H9 (cell line): Measurements from ENCODE around the gene PITPNB. TPM values are rescaled to one million over a fixed set of nuclear protein-coding genes. Genes with fewer than 3 reads are reported as not detected.

Experiments used
- DNase-seq: peaks from one replicate; pipeline ENCODE4 v3.0.0-alpha.2; 2017
- H2AFZ ChIP-seq: one replicate; pipeline ENCODE4 v1.6.1; 2013; ENCODE audit warnings: mild to moderate bottlenecking, low read length, control low read depth, moderate library complexity
- H2AK5ac ChIP-seq: 2 replicates; pipeline ENCODE4 v1.6.1; 2013; ENCODE audit warnings: low read length, control low read depth, mixed read lengths; ENCODE audit not compliant: insufficient read length
- H2BK120ac ChIP-seq: one replicate; pipeline ENCODE4 v1.6.1; 2013; ENCODE audit warnings: low read depth, mild to moderate bottlenecking, low read length, control low read depth, inconsistent platforms; ENCODE audit not compliant: poor library complexity, severe bottlenecking
- H2BK12ac ChIP-seq: 2 replicates; pipeline ENCODE4 v1.6.1; 2013; ENCODE audit warnings: low read length, control low read depth, mixed read lengths, low read depth; ENCODE audit not compliant: insufficient read length
- H2BK15ac ChIP-seq: 2 replicates; pipeline ENCODE4 v1.6.1; 2013; ENCODE audit warnings: low read depth, low read length, control low read depth
- H2BK20ac ChIP-seq: one replicate; pipeline ENCODE4 v1.6.1; 2013; ENCODE audit warnings: low read depth, mild to moderate bottlenecking, low read length, control low read depth, inconsistent platforms; ENCODE audit not compliant: poor library complexity, severe bottlenecking
- H2BK5ac ChIP-seq: 2 replicates; pipeline ENCODE4 v1.6.1; 2013; ENCODE audit warnings: low read length, control low read depth, mixed read lengths; ENCODE audit not compliant: insufficient read length
- H3K14ac ChIP-seq: 2 replicates; pipeline ENCODE4 v1.6.1; 2013; ENCODE audit warnings: low read length, control low read depth; ENCODE audit not compliant: insufficient read depth
- H3K18ac ChIP-seq: 2 replicates; pipeline ENCODE4 v1.6.1; 2013; ENCODE audit warnings: low read depth, mild to moderate bottlenecking, mixed read lengths, low read length, control low read depth; ENCODE audit not compliant: insufficient read length
- H3K23ac ChIP-seq: 2 replicates; pipeline ENCODE4 v1.6.1; 2013; ENCODE audit warnings: low read length, control low read depth, mixed read lengths, low read depth; ENCODE audit not compliant: insufficient read length
- H3K23me2 ChIP-seq: 2 replicates; pipeline ENCODE4 v1.6.1; 2013; ENCODE audit warnings: low read depth, mild to moderate bottlenecking, mixed read lengths, low read length, control low read depth; ENCODE audit not compliant: insufficient read length, poor library complexity, severe bottlenecking
- H3K27ac ChIP-seq: 2 replicates; pipeline ENCODE4 v1.5.1; 2013; ENCODE audit warnings: low read length, control low read depth, mixed read lengths, low read depth; ENCODE audit not compliant: insufficient read length
- H3K27me3 ChIP-seq: 2 replicates; pipeline ENCODE4 v1.6.1; 2013; ENCODE audit warnings: low read length, control low read depth, inconsistent platforms; ENCODE audit not compliant: insufficient read depth
- H3K4ac ChIP-seq: 2 replicates; pipeline ENCODE4 v1.6.1; 2013; ENCODE audit warnings: low read depth, mild to moderate bottlenecking, control low read depth, inconsistent platforms, low read length, moderate library complexity
- H3K4me1 ChIP-seq: 2 replicates; pipeline ENCODE4 v1.6.1; 2013; ENCODE audit warnings: low read length, control low read depth, inconsistent platforms; ENCODE audit not compliant: insufficient read depth
- H3K4me2 ChIP-seq: 2 replicates; pipeline ENCODE4 v1.6.1; 2013; ENCODE audit warnings: low read length, control low read depth, mixed read lengths; ENCODE audit not compliant: insufficient read length, insufficient read depth
- H3K56ac ChIP-seq: 2 replicates; pipeline ENCODE4 v1.6.1; 2013; ENCODE audit warnings: low read depth, mild to moderate bottlenecking, mixed read lengths, low read length, control low read depth; ENCODE audit not compliant: insufficient read length
- H3K79me1 ChIP-seq: 2 replicates; pipeline ENCODE4 v1.6.1; 2013; ENCODE audit warnings: low read depth, mild to moderate bottlenecking, moderate library complexity, low read length, control low read depth, inconsistent platforms; ENCODE audit not compliant: insufficient read depth, poor library complexity, severe bottlenecking
- H3K79me2 ChIP-seq: 2 replicates; pipeline ENCODE4 v1.6.1; 2013; ENCODE audit warnings: low read length, control low read depth, inconsistent platforms; ENCODE audit not compliant: insufficient read depth
- H3K9ac ChIP-seq: 2 replicates; pipeline ENCODE4 v1.6.1; 2013; ENCODE audit warnings: low read length, control low read depth, mixed read lengths; ENCODE audit not compliant: insufficient read length; ENCODE audit errors: extremely low read depth
- H3K9me3 ChIP-seq: one replicate; pipeline ENCODE4 v1.6.1; 2013; ENCODE audit warnings: low read depth, low read length, inconsistent platforms; ENCODE audit not compliant: control insufficient read depth
- H3T11ph ChIP-seq: one replicate; pipeline ENCODE4 v1.6.1; 2013; ENCODE audit warnings: mild to moderate bottlenecking, low read length, control low read depth, inconsistent platforms
- H4K20me1 ChIP-seq: one replicate; pipeline ENCODE4 v1.6.1; 2013; ENCODE audit not compliant: control insufficient read depth, insufficient read length, insufficient read depth
- H4K5ac ChIP-seq: 2 replicates; pipeline ENCODE4 v1.6.1; 2013; ENCODE audit warnings: low read depth, mild to moderate bottlenecking, mixed read lengths, low read length, control low read depth; ENCODE audit not compliant: insufficient read length
- H4K8ac ChIP-seq: replicated peaks from 2 replicates; pipeline ENCODE4 v1.6.1; 2013; ENCODE audit warnings: low read length, control low read depth, mixed read lengths, low read depth; ENCODE audit not compliant: insufficient read length
- H4K91ac ChIP-seq: 2 replicates; pipeline ENCODE4 v1.6.1; 2013; ENCODE audit warnings: low read depth, mild to moderate bottlenecking, moderate library complexity, mixed read lengths, low read length, control low read depth; ENCODE audit not compliant: insufficient read length
- H3K27ac Mint-ChIP-seq, 3 experiments: 2 replicates in 2 of 3; 3 replicates in 1 of 3; pipeline ENCODE4 v1.8.0; 2020 to 2021; ENCODE audit warnings: mixed read lengths in 3 of 3, mild to moderate bottlenecking in 1 of 3, moderate library complexity in 1 of 3
- H3K27me3 Mint-ChIP-seq: 2 replicates; pipeline ENCODE4 v1.8.0; 2021; ENCODE audit warnings: low read depth, mild to moderate bottlenecking, moderate library complexity, mixed read lengths
- H3K36me3 Mint-ChIP-seq, 3 experiments: 2 replicates in 2 of 3; 3 replicates in 1 of 3; pipeline ENCODE4 v1.8.0; 2020 to 2021; ENCODE audit warnings: low read depth in 3 of 3, mixed read lengths in 3 of 3; ENCODE audit not compliant: insufficient read depth in 1 of 3
- H3K4me1 Mint-ChIP-seq, 2 experiments: 2 replicates each; pipeline ENCODE4 v1.8.0; 2020; ENCODE audit warnings: mixed read lengths in 2 of 2
- H3K4me3 Mint-ChIP-seq, 2 experiments: 2 replicates in 1 of 2; 3 replicates in 1 of 2; pipeline ENCODE4 v1.8.0; 2020 to 2021; ENCODE audit warnings: mild to moderate bottlenecking in 2 of 2, mixed read lengths in 2 of 2, moderate library complexity in 1 of 2
- H3K9me3 Mint-ChIP-seq, 2 experiments: 2 replicates in 1 of 2; 3 replicates in 1 of 2; pipeline ENCODE4 v1.8.0; 2020; ENCODE audit warnings: mild to moderate bottlenecking in 2 of 2, mixed read lengths in 2 of 2, moderate library complexity in 1 of 2
- CTCF ChIP-seq: fragments of 200-600 bp; sonication (generic); conservative IDR thresholded peaks from 3 replicates; pipeline ENCODE4 v1.8.0; 2021; ENCODE audit warnings: antibody characterized with exemption, mild to moderate bottlenecking
- WGBS: extraction: QIAGEN DNeasy Blood & Tissue Kit; methylation state at CpG from one replicate; pipeline ENCODE4 v1.1.7; 2013; ENCODE audit warnings: missing lambda C conversion rate, low lambda C conversion rate, mixed read lengths; ENCODE audit not compliant: insufficient read length; ENCODE audit errors: extremely low coverage; 5-methylcytosine and 5-hydroxymethylcytosine counted together
- total RNA-seq: library from RNA; stranded (reverse); gene quantifications from 2 replicates; pipeline ENCODE4 v1.2.1, GENCODE V29; 2021

PITPNB gene
- total RNA-seq, 1 experiment from 2014 or later = 106 TPM

- Histone ChIP-seq H2BK12ac (no peak overlapping the region), H3K23me2 (no peaks in the 10 kb centered on the region), H3K4me2 (no peak overlapping the region), H3K9me3 (no peaks in the 10 kb centered on the region), H3K79me1 (no peaks in the 10 kb centered on the region), H2BK120ac (no peak overlapping the region), H4K5ac (no peak overlapping the region), H3K27ac (no peak overlapping the region), H3T11ph (no peak overlapping the region), H4K8ac (no peak overlapping the region), H2AK5ac (no peak overlapping the region), H2AFZ (no peak overlapping the region), H4K91ac (no peak overlapping the region), H3K56ac (no peak overlapping the region), H3K18ac (no peak overlapping the region), H3K79me2 (no peaks in the 10 kb centered on the region), H2BK15ac (no peak overlapping the region), H3K14ac (no peak overlapping the region), H3K23ac (no peak overlapping the region), H3K4me1 (no peaks in the 10 kb centered on the region), H3K27me3 (no peaks in the 10 kb centered on the region), H4K20me1 (no peaks in the 10 kb centered on the region), H3K9ac (no peak overlapping the region), H3K4ac (no peak overlapping the region), H2BK5ac (no peak overlapping the region), H2BK20ac (no peak overlapping the region)
- no peak for TF ChIP-seq CTCF
- no peak for DNase-seq
- Mint-ChIP-seq H3K27ac (no peak overlapping the region), H3K4me1 (no peaks in the 10 kb centered on the region), H3K27me3 (no peaks in the 10 kb centered on the region), H3K9me3 (no peaks in the 10 kb centered on the region), H3K36me3 (no peaks in the 10 kb centered on the region), H3K4me3 (no peak overlapping the region)
- WGBS = no CpG with 5 or more reads among the region's 2 CpGs
Observed at GRCh38 chr22:27948569-27948968, 29.5 kb upstream of the PITPNB start.
